Motor neuron (in vitro differentiated cells): ENCODE measurements around the gene SHTN1. TPM values are rescaled to one million over a fixed set of nuclear protein-coding genes. Genes with fewer than 3 reads are reported as not detected.

Experiments used
- ATAC-seq, 8 experiments: fragments of 200-7000 bp; cut with Tn5 transposase; replicated peaks in 6 of 8; 2 replicates each; pipeline ENCODE4 v1.8.0; 2021; ENCODE audit warnings: mild to moderate bottlenecking in 8 of 8, moderate library complexity in 8 of 8
- H3K27ac ChIP-seq, 2 donors: fragments of 250-450 bp; sonication (Bioruptor Pico); 2 replicates each; pipeline ENCODE4 v1.9.0; 2021; ENCODE audit warnings: antibody characterized with exemption in 2 of 2, mild to moderate bottlenecking in 2 of 2, moderate library complexity in 1 of 2
- H3K4me1 ChIP-seq, 2 donors: fragments of 250-450 bp; sonication (Bioruptor Pico); replicated peaks in 1 of 2; 2 replicates each; pipeline ENCODE4 v1.6.1; 2021; ENCODE audit warnings: antibody characterized with exemption in 2 of 2, mild to moderate bottlenecking in 2 of 2, moderate library complexity in 1 of 2
- H3K4me3 ChIP-seq, 5 donors: fragments of 250-450 bp; sonication (Bioruptor Pico); 2 replicates each; pipeline ENCODE4 v1.9.0; 2021; ENCODE audit warnings: antibody characterized with exemption in 5 of 5, mild to moderate bottlenecking in 5 of 5, moderate library complexity in 4 of 5
- WGBS, 10 experiments: fragments of 450-650 bp; shearing (Covaris generic); methylation state at CpG; one replicate each; pipeline ENCODE4 v1.0.0; 2022; 5-methylcytosine and 5-hydroxymethylcytosine counted together
- in situ Hi-C, 9 experiments: fragments of 400-800 bp; cut with MboI; loops; one replicate each; pipeline ENCODE4 v1.15.0; 2021; ENCODE audit warnings: low sequenced_read_pairs in 9 of 9, low pct_unique_long_range_greater_than_20kb in 2 of 9; ENCODE audit not compliant: unreplicated experiment in 9 of 9
- total RNA-seq, 8 experiments: library from RNA; unstranded; fragments of 300-600 nt; gene quantifications; 2 replicates each; pipeline versions ENCODE4 v1.2.3 to v1.2.4, GENCODE V29; 2022

Gene SHTN1
- total RNA-seq, 8 experiments from 2014 or later: 3.4 to 49.6 (median 24.6) TPM

DNA sequence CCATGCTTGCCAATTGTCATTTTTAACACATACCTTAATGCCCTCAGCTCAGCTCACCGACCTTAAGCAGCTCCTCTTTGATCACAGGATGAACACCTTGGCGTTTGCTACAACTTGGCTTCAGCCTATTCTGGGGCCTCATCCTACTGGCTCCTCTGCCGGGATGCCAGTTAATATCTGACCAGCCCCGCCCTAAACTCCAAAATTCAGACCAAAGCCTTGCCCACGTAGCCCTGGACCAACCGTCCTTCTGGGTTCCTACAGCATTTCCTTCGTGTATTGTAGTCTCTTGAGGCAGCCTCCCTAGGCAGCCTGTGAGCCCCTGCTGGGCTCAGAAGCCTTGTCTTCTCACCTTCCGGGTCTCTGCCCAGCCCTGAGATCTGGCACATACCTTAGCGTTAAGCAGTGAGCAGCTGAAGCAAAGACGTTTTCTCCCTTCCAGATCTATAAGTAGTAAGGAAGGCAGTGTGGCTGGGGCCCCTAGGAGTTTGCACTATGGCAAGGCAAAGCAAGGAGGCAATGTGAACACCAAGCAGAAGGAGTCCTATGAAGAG lies 154.9 kb downstream of the SHTN1 start:
- ATAC-seq: no peak
- WGBS, 10 experiments: 14 to 52% (median 22%) methylated on average over 1 to 10 of the region's 10 CpGs; no CpG with 5 or more reads in 2 of the 10 experiments
- peak overlapping the region; percentile 49 to 70 (median 62) for H3K4me3 ChIP-seq
- peaks cover 11 to 14% of the 10 kb centered on the region in 2 donors for H3K4me1 ChIP-seq
- in situ Hi-C loops: no loop called here
- H3K27ac ChIP-seq: peak overlapping the region; percentile 71 to 75

DNA sequence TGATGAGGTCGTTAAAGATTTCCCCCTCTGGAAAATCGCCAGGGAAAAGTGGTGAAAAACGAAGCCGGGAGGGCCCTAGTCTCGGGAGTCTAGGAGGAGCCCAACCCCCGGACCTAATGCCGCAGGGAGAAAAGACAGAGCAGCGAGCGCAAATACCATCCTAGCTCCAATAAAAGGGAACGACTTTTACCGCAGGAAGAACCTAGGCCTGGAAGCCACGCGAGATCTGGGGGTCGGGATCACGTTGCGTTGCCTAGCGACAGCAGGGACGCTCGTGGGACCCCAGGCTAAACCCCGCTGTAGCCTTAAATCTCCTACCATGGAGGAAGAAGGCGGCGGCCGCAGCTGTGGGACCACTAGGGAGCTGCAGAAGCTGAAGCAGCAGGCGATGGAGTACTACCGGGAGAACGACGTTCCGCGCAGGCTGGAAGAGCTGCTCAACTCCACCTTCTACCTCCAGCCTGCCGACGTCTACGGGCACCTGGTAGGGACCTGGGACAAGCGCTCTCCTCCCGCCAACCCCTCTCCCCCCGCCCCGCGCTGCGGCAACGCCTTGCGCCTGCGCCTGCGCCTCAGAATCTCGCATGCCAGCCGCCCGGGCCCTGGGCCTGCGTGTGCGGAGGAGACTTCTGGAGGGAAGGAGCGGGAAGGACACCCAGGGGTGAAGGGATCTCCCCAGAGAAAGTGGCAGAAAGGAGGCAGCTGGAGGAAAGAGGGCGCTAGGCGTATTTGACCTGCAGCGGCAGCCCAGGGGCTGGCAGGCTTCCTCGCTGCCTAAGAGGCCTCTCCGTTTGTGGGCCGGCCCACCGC lies 155.5 kb downstream of the SHTN1 start, which contains the start of gene ENO4:
ENO4 (plus strand) TSS at position 252 of the 810 bp plus-strand sequence; CDS start at position 320, 68 bp downstream.
- peaks cover 11 to 14% of the 10 kb centered on the region in 2 donors for H3K4me1 ChIP-seq
- 0 to 33% (median 7%) methylated on average over 3 to 9 of the region's 55 CpGs; no CpG with 5 or more reads in 3 of the 10 experiments for WGBS, 10 experiments
- in situ Hi-C loops: no loop called here
- peak within 1 kb of the TSS; percentile 49 to 70 (median 62) for H3K4me3 ChIP-seq
- H3K27ac ChIP-seq: peak within 1 kb of the TSS; percentile 78 to 80
- ATAC-seq: peak; percentile 89 to 96 (median 94)

DNA sequence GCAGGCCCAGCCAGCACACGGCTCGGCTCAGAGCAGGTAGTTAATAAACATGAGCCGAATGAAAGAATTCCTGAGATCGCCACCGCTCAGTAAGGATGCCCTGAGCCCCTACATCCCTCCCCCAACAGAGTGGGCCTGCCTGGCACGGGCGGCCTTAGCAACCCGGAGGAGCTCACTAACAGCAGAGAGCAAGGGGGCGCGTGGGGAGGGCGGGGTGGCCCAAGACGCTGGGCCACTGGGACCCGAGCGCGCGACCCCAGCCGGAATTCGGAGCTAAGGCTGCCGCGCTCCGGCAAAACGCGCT lies 156.1 kb downstream of the SHTN1 start:
- in situ Hi-C loops: no loop called here
- Histone ChIP-seq H3K4me3 (peak overlapping the region; percentile 49 to 70 (median 62)), H3K27ac (peak overlapping the region; percentile 78 to 80), H3K4me1 (peaks cover 11 to 14% of the 10 kb centered on the region in 2 donors)
- WGBS, 10 experiments: 0 to 8% (median 0%) methylated on average over 2 to 6 of the region's 23 CpGs; no CpG with 5 or more reads in 6 of the 10 experiments
- ATAC-seq: peak; percentile 12 to 62 (median 49)

DNA sequence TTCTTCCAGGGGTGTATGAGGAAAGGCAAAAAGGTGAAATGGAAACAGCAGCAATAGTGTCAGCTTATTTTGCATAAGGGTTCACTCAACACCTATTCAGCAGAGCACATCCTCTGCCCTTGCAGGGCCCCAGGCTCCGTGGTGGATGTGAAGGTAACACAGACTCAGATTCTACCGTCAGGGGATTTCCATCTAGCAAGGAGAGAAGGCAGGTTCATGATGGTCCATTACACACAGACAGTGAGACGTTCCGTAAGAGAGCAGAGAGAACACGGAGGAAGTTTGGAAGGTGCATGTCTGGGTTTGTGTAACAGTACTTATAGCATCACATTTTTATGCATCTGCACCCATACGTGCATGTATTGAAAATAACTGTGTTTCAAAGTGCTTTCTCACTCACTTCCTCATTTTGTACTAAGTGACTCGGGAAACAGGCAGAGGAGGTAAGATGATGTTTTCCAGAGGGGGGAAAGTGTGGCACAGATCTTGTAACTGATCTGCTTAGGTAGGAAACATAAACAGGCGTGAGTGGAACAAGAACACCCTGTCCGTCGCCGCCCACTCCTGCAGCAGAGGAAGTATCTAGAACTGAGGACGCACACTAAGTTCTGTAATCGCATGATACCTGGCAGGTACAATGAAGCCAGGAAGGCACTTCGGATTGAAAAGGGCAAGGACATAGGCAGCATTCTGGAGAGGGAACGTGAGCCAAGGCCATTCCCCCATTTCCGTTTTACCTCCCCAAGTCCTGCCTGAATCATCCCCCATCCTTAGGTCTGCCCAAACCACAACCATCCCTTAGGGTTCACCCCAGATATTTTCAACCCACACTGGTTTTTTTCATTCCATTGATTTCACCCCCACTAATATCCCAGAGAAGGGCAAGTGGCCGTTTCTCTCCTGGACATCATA lies 156.7 kb downstream of the SHTN1 start:
- in situ Hi-C loops: no loop called here
- ATAC-seq: no peak
- WGBS, 10 experiments: 62 to 100% (median 80%) methylated on average over 2 to 11 of the region's 17 CpGs
- Histone ChIP-seq H3K4me1 (peaks cover 11 to 14% of the 10 kb centered on the region in 2 donors), H3K27ac (peak overlapping the region; percentile 78 to 80), H3K4me3 (peak overlapping the region; percentile 49 to 70 (median 62))

DNA sequence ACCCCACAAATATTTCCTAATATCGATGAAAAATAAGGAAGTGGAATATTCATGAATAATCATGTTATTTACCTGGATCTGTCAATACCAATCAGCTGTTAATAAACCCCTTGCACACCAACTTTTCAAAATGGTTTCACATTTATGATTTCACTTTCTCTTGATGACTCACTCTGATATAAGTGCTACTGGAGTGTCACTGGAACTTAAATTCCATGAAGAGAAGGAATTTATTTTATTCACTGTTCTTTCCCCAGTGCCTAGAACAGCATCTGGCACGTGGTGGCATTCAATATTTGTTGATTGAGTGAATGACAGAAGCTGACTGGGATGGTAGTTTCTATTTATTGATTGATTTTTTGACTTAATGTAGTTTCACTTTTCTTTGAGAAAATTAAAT lies 159.2 kb downstream of the SHTN1 start:
- in situ Hi-C loops: no loop called here

DNA sequence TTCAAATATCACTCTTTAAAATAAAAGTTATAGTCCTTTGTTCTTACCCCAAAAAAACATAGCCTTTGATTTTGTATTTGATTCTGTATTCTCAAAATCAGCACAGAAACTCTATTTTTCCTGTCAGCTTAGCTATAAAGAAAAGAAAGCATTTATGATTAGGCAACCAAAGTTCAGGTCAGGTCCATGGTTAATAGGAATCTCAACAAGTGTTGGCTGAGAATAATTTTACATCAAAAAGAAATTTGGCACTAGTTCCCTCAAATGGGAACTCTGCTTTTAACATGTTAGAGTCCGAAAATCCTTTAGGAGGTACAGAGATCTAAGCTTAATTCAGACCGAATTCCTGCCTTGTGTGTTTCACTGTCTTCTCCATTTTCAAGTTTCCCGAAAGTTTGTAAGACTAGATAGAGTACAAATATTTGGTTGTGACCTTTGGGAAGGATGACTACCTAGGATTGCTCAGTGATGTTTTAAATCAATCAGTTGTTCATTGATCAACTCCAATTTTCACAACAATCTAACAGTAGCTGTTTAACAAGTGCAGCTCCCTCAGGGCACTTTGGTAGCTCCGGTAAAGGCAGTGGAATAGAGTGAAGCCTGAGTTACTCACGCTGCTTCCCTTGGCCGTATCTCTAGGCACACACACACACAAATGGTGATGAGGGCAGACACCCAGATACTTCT lies 164.5 kb downstream of the SHTN1 start:
- in situ Hi-C loops: no loop called here
- ATAC-seq: no peak
- WGBS, 10 experiments: 69 to 100% (median 83%) methylated on average over 1 to 6 of the region's 6 CpGs; no CpG with 5 or more reads in 1 of the 10 experiments

More for the DNA sequence above, 159.2 kb downstream of the SHTN1 start:
- Histone ChIP-seq H3K4me3 (no peak overlapping the region), H3K4me1 (peaks cover 11 to 14% of the 10 kb centered on the region in 2 donors), H3K27ac (no peak overlapping the region)
- WGBS, 10 experiments: 0 to 94% (median 70%) methylated on average over 1 to 2 of the region's 2 CpGs
- peak in 1 of 8 experiments; percentile 2 for ATAC-seq

DNA sequence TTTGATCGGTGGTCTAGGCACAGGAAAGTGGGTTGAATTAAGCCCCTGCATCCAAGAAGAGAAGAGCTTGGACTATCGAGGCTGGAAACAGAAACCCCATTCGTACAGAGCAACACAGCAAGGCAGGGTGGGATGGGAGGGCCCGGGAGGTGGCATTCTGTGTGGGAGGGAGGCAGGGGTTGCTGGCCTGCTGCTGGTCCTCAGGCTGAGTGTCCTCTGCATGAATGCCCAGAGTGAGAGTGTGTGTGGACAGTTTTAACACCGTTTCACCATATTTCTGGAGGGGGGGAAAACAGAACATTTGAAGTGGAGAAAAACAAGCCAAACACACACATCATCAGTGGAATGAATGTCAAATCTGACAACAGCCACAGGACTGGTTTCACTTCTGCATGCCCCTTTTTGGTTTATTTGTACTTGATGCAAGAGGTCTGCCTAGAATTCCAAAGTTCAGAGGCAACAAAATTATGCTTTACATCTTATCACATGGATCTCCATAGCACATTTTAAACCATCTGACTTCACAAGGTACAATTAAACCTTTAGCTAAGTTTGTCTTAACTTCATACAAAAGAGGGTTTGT lies 166.8 kb downstream of the SHTN1 start:
- in situ Hi-C loops: no loop called here
- WGBS, 10 experiments: 62 to 100% (median 80%) methylated on average over 1 to 4 of the region's 5 CpGs; no CpG with 5 or more reads in 5 of the 10 experiments
- H3K4me1 ChIP-seq: peaks cover 14 to 16% of the 10 kb centered on the region in 2 donors
- no peak overlapping the region for H3K4me3 ChIP-seq
- no peak for ATAC-seq
- H3K27ac ChIP-seq: no peak overlapping the region

More for the DNA sequence above, 164.5 kb downstream of the SHTN1 start:
- Histone ChIP-seq H3K4me3 (no peak overlapping the region), H3K27ac (no peak overlapping the region), H3K4me1 (peaks cover 5 to 8% of the 10 kb centered on the region in 2 donors)

DNA sequence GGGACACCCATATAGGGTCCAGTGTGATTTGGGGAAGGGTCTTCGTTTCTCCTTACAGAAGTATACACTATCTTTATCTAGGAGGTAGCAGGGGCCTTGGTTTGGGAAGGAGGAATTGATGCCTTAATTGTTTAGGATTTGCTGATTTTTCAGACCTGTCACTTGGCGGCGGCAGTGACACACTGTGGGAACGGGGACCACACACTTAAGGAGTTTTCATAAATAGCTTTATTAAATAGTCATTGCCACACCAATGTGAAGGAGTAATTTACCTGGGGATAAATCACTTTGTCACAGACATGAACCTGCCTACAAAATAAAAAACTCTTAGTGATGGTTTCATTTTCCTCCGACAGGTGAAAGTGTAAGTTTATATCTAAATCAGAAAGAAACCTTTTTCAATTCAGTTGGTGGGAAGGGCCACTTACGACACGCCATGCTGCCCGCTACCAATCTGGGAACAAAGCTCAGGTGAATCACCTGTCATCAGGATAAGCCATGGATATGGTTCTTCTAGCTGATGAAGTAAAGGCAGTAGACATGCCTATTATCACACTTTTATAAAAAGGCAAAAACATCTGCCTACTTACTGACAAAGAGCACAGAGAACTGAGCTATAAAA lies 168.0 kb downstream of the SHTN1 start:
- no peak for ATAC-seq
- in situ Hi-C loops: no loop called here
- H3K27ac ChIP-seq: no peak overlapping the region
- 51 to 100% (median 75%) methylated on average over 1 to 8 of the region's 8 CpGs; no CpG with 5 or more reads in 1 of the 10 experiments for WGBS, 10 experiments
- no peak overlapping the region for H3K4me3 ChIP-seq
- H3K4me1 ChIP-seq: peaks cover 14 to 16% of the 10 kb centered on the region in 2 donors

DNA sequence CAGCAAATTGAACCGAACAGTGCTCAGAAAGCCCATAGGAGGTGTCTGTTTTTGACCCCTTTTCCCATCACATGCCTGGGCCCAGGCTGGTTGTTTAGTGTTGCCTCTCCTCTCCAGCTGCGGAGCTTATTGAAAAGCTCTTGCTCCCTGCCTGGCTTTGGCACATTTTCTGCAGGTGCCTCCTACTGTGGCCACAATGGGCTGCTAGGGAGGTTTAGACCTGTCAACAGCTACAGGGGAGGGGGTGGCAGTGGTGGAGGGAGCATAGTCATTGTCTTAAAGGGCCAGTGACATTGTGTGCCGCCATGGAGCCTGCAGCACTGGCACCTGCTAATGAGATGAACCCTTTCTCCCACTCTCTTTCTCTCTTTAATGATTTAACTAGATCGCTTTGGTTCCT lies 168.9 kb downstream of the SHTN1 start:
- H3K4me1 ChIP-seq: peaks cover 14 to 16% of the 10 kb centered on the region in 2 donors
- in situ Hi-C loops: no loop called here
- WGBS, 10 experiments: 10 to 71% (median 33%) methylated on average over 1 to 4 of the region's 4 CpGs; no CpG with 5 or more reads in 2 of the 10 experiments
- H3K27ac ChIP-seq: no peak overlapping the region
- no peak overlapping the region for H3K4me3 ChIP-seq
- peak in 6 of 8 experiments; percentile 51 to 97 (median 92) for ATAC-seq

DNA sequence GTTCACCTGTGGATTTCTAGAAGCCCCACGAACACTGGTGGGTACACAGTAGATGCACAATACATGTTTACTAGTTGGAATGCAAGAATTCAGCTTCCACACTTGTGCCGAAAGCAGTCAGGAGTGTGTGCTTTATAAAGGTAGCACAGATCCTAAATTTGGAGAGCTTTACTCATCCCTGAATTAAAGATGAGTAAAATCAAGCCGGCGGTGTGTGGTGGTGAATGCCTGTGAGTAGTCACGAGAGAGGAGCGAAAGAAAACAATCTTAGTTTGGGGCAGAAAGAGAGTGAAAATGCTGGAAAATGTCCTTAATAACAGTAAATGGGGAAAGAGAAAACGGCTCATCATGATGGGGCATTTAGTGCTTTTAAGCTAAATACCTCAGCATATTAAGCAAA lies 169.3 kb downstream of the SHTN1 start:
- no peak overlapping the region for H3K27ac ChIP-seq
- WGBS, 10 experiments: 68 to 85% (median 74%) methylated on average over 3 to 7 of the region's 7 CpGs
- in situ Hi-C loops: no loop called here

DNA sequence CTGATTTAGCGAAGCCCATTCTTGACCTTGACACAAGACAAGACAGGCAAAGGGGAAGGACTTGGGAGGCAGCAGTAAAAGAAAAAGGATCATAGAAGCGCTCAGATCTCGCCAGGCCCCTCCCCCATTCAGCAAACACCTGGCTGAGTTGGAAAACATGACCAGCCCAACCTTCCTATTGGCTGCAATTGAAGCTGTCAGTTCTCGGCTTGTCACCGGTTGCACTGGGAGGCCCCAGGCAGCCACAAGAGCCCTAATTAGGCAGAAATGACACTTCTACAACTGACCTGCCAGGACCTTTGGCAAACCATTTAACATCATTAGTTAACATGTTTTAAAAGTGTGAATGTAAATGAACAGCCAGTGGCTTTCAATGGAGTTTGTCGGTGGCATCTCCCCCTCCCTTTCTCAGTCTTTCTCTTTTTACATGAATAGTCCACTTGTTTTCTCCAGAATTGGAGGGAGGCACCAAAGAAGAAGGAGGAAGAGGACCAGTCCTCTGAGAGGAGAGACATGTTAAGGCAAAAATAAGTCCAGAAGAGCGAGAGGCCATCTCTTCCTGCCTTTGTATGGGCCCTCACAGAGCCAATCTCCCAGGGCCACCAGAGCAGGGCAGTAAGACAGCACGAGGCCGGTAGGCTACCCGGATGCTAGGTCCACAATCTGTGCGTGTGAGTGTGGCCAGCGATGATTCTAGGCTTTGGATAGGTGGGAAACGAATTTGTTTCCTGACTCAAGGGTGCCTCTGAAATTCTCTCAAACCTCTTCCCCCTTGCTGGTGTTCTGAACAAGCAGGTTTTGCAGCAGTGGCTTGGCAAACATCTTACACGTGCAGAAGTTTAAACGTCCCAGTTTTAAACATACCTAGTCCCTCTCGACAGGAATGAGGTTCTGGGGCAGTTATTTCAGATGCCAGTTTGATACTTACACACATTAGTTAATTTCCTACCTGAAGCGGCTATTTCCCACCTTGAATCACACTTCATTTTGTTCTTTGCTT lies 170.7 kb downstream of the SHTN1 start:
- 27 to 93% (median 69%) methylated on average over 3 to 13 of the region's 17 CpGs; no CpG with 5 or more reads in 2 of the 10 experiments for WGBS, 10 experiments
- no peak overlapping the region for H3K4me3 ChIP-seq
- peak in 3 of 8 experiments; percentile 18 to 65 (median 63) for ATAC-seq
- H3K4me1 ChIP-seq: peaks cover 14 to 16% of the 10 kb centered on the region in 2 donors
- no peak overlapping the region for H3K27ac ChIP-seq
- in situ Hi-C loops: no loop called here

More for the DNA sequence above, 169.3 kb downstream of the SHTN1 start:
- Histone ChIP-seq H3K4me3 (no peak overlapping the region), H3K4me1 (peaks cover 14 to 16% of the 10 kb centered on the region in 2 donors)
- ATAC-seq: no peak
